OCI-LY3 (cell line): Measurements from ENCODE around the gene RCAN2.

Experiments used
- CTCF ChIP-seq: fragments of 200-600, 300-600 bp; sonication (generic); IDR thresholded peaks from 2 replicates; pipeline ENCODE4 v1.5.1; 2014; ENCODE audit warnings: antibody characterized with exemption, low read length, low read depth
- EZH2phosphoT487 ChIP-seq: fragments of 200-600 bp; shearing (Covaris generic); IDR thresholded peaks from 2 replicates; pipeline ENCODE4 v1.6.1; 2018; ENCODE audit warnings: antibody characterized with exemption, mixed run types, low read depth

GRCh38 chr6:46340246-46340645 is 151.0 kb downstream of the RCAN2 start:
- no peak for TF ChIP-seq CTCF
- no peak for TF ChIP-seq EZH2phosphoT487
